22Rv1 (cell line): ENCODE data around the gene FBXL7.

Experiments used
- ZFX ChIP-seq: fragments of 450-650 bp; IDR thresholded peaks from 2 replicates; pipeline ENCODE4 v1.6.1; 2017; ENCODE audit warnings: antibody characterized with exemption, borderline replicate concordance
- TF ChIP-seq, protein P1 (sequence below): fragments of 450-650 bp; IDR thresholded peaks from 2 replicates; pipeline ENCODE4 v1.5.1; 2017; ENCODE audit warnings: mild to moderate bottlenecking

- TF ChIP-seq, protein P1, sequence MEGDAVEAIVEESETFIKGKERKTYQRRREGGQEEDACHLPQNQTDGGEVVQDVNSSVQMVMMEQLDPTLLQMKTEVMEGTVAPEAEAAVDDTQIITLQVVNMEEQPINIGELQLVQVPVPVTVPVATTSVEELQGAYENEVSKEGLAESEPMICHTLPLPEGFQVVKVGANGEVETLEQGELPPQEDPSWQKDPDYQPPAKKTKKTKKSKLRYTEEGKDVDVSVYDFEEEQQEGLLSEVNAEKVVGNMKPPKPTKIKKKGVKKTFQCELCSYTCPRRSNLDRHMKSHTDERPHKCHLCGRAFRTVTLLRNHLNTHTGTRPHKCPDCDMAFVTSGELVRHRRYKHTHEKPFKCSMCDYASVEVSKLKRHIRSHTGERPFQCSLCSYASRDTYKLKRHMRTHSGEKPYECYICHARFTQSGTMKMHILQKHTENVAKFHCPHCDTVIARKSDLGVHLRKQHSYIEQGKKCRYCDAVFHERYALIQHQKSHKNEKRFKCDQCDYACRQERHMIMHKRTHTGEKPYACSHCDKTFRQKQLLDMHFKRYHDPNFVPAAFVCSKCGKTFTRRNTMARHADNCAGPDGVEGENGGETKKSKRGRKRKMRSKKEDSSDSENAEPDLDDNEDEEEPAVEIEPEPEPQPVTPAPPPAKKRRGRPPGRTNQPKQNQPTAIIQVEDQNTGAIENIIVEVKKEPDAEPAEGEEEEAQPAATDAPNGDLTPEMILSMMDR, result no peak
- no peak for TF ChIP-seq ZFX
Measured at GRCh38 chr5:15551113-15551504, 51.1 kb downstream of the FBXL7 start.
